Mesenchymal stem cell (in vitro differentiated cells and primary cell): ENCODE measurements around the gene TTC31.

ENCODE experiments used
- DNase-seq: peaks from one replicate; pipeline ENCODE4 v3.0.0-alpha.2; 2013
- H2AFZ ChIP-seq: one replicate; pipeline ENCODE4 v1.6.1; 2013; ENCODE audit warnings: low read depth, mild to moderate bottlenecking, control low read depth, inconsistent platforms, low read length, moderate library complexity
- H2AK5ac ChIP-seq: 2 replicates; pipeline ENCODE4 v1.6.1; 2013; ENCODE audit warnings: low read length, moderate library complexity, mild to moderate bottlenecking, inconsistent platforms; ENCODE audit not compliant: severe bottlenecking
- H2BK120ac ChIP-seq: one replicate; pipeline ENCODE4 v1.6.1; 2013; ENCODE audit warnings: low read depth, mild to moderate bottlenecking, inconsistent platforms, low read length, moderate library complexity
- H2BK12ac ChIP-seq, 2 experiments: one replicate each; pipeline ENCODE4 v1.6.1; 2013; ENCODE audit warnings: inconsistent platforms in 2 of 2, low read length in 2 of 2, mild to moderate bottlenecking in 2 of 2, moderate library complexity in 2 of 2, control low read depth in 1 of 2
- H2BK15ac ChIP-seq: one replicate; pipeline ENCODE4 v1.6.1; 2013; ENCODE audit warnings: mild to moderate bottlenecking, low read depth, inconsistent platforms; ENCODE audit not compliant: poor library complexity, severe bottlenecking
- H2BK5ac ChIP-seq: 2 replicates; pipeline ENCODE4 v1.6.1; 2013; ENCODE audit warnings: low read depth, mild to moderate bottlenecking, low read length, control low read depth, inconsistent platforms; ENCODE audit not compliant: poor library complexity, severe bottlenecking
- H3K14ac ChIP-seq, 2 experiments: one replicate each; pipeline ENCODE4 v1.6.1; 2013; ENCODE audit warnings: inconsistent platforms in 2 of 2, low read length in 2 of 2, control low read depth in 1 of 2, mild to moderate bottlenecking in 1 of 2, moderate library complexity in 1 of 2
- H3K18ac ChIP-seq, 2 experiments: one replicate each; pipeline ENCODE4 v1.6.1; 2013; ENCODE audit warnings: inconsistent platforms in 2 of 2, low read length in 2 of 2, control low read depth in 1 of 2, low read depth in 1 of 2, mild to moderate bottlenecking in 1 of 2
- H3K23ac ChIP-seq, 2 experiments: one replicate each; pipeline ENCODE4 v1.6.1; 2013; ENCODE audit warnings: inconsistent platforms in 2 of 2, low read length in 2 of 2, mild to moderate bottlenecking in 2 of 2, moderate library complexity in 2 of 2, control low read depth in 1 of 2
- H3K27ac ChIP-seq: 2 replicates; pipeline ENCODE4 v1.5.1; 2013; ENCODE audit warnings: mild to moderate bottlenecking, moderate library complexity, low read length, control low read depth, inconsistent platforms; ENCODE audit not compliant: poor library complexity, severe bottlenecking
- H3K27me3 ChIP-seq, 2 experiments: 2 replicates each; pipeline versions ENCODE4 v1.6.1 to v1.7.0; 2013; ENCODE audit warnings: low read length in 2 of 2, mild to moderate bottlenecking in 2 of 2, moderate library complexity in 2 of 2, control low read depth in 1 of 2, inconsistent platforms in 1 of 2; ENCODE audit not compliant: control insufficient read depth in 1 of 2, insufficient read depth in 1 of 2
- H3K36me3 ChIP-seq, 2 experiments: 2 replicates each; pipeline versions ENCODE4 v1.6.1 to v1.7.0; 2013; ENCODE audit warnings: low read length in 2 of 2, control low read depth in 1 of 2, inconsistent platforms in 1 of 2, low read depth in 1 of 2, mild to moderate bottlenecking in 1 of 2; ENCODE audit not compliant: insufficient read depth in 2 of 2, control insufficient read depth in 1 of 2
- H3K4ac ChIP-seq, 2 experiments: one replicate each; pipeline ENCODE4 v1.6.1; 2013; ENCODE audit warnings: inconsistent platforms in 2 of 2, low read length in 2 of 2, mild to moderate bottlenecking in 2 of 2, moderate library complexity in 2 of 2, control low read depth in 1 of 2, low read depth in 1 of 2
- H3K4me1 ChIP-seq: 2 replicates; pipeline ENCODE4 v1.6.1; 2013; ENCODE audit warnings: low read depth, low read length, control low read depth; ENCODE audit not compliant: control insufficient read depth, insufficient read depth
- H3K4me2 ChIP-seq: 2 replicates; pipeline ENCODE4 v1.6.1; 2013; ENCODE audit warnings: low read length, mild to moderate bottlenecking, inconsistent platforms; ENCODE audit not compliant: poor library complexity, severe bottlenecking
- H3K4me3 ChIP-seq, 2 experiments: 2 replicates each; pipeline versions ENCODE4 v1.5.1 to v1.7.0; 2013; ENCODE audit warnings: low read length in 2 of 2, mild to moderate bottlenecking in 2 of 2, control low read depth in 1 of 2, low read depth in 1 of 2; ENCODE audit not compliant: insufficient read depth in 1 of 2
- H3K79me1 ChIP-seq: replicated peaks from 2 replicates; pipeline ENCODE4 v1.6.1; 2013; ENCODE audit warnings: mild to moderate bottlenecking, control low read depth, low read length, inconsistent platforms; ENCODE audit not compliant: poor library complexity, severe bottlenecking
- H3K9ac ChIP-seq: 2 replicates; pipeline ENCODE4 v1.7.0; 2013; ENCODE audit warnings: mild to moderate bottlenecking, low read length, moderate library complexity
- H3K9me3 ChIP-seq: 2 replicates; pipeline ENCODE4 v1.7.0; 2013; ENCODE audit warnings: mild to moderate bottlenecking, low read length; ENCODE audit not compliant: control insufficient read depth
- H4K8ac ChIP-seq: one replicate; pipeline ENCODE4 v1.6.1; 2013; ENCODE audit warnings: inconsistent platforms, mild to moderate bottlenecking, low read length, moderate library complexity
- H4K91ac ChIP-seq: one replicate; pipeline ENCODE4 v1.6.1; 2013; ENCODE audit warnings: mild to moderate bottlenecking, low read length, inconsistent platforms
- WGBS: methylation state at CpG from one replicate; pipeline ENCODE4 v1.1.7; 2013; ENCODE audit warnings: mixed read lengths; 5-methylcytosine and 5-hydroxymethylcytosine counted together

The TTC31 gene

DNA sequence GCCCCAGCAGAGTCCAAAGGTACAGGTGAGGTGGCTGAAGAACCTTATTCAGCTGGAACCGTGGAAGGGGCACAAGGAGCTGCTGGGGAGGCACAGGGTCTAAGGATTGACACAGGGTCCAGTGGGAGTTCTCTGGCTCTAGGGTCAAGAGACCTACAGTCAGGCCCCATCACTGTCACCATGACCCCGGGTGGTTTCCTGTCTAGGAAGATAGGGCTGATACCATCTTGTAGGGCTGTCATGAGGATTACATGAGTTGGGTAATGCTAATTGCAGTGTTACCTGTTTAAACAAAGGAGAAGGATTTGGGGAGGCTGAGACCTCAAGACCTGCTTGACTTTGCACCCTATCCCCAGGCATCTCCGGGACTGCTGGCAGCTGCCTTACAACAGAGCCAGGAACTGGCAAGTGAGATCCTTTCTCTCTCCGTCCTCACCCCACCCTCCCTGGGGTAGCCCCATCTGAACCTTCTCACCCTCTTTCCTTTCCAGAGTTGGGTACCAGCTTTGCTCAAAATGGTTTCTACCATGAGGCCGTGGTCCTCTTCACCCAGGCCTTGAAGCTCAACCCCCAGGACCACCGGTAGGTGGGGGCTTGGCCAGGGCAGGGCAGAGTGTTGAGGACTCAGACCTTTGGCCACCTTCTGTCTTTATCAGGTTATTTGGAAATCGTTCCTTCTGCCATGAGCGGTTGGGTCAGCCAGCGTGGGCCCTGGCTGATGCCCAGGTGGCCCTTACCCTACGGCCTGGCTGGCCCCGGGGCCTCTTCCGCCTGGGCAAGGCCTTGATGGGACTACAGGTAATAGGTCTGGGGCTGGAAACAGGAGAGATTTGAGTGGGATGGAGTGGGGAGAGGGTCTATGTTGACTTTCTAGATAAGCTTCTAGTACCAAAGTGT, 9.0 kb downstream of the TTC31 start:
- H3K4ac ChIP-seq, result no peak overlapping the region
- H2BK15ac ChIP-seq, result no peak overlapping the region
- 96% methylated on average over 12 of the region's 12 CpGs for WGBS
- DNase-seq, result no peak
- peaks cover 9% of the 10 kb centered on the region for H3K79me1 ChIP-seq
- peaks cover 0 to 3% of the 10 kb centered on the region in 2 experiments for H3K27me3 ChIP-seq
- no peak overlapping the region for H3K14ac ChIP-seq
- H4K8ac ChIP-seq, result no peak overlapping the region
- no peak overlapping the region for H4K91ac ChIP-seq
- no peak overlapping the region for H2BK5ac ChIP-seq
- H3K4me3 ChIP-seq, result no peak overlapping the region
- H3K27ac ChIP-seq, result no peak overlapping the region
- no peak overlapping the region for H2AK5ac ChIP-seq
- no peak overlapping the region for H3K4me2 ChIP-seq
- H3K18ac ChIP-seq, result no peak overlapping the region
- no peaks in the 10 kb centered on the region for H3K9me3 ChIP-seq
- H3K23ac ChIP-seq, result no peak overlapping the region
- H3K9ac ChIP-seq, result no peak overlapping the region
- no peak overlapping the region for H2BK12ac ChIP-seq
- no peaks in the 10 kb centered on the region for H3K4me1 ChIP-seq
- H2BK120ac ChIP-seq, result no peak overlapping the region
- H2AFZ ChIP-seq, result no peak overlapping the region
- H3K36me3 ChIP-seq, result peaks cover 50 to 67% of the 10 kb centered on the region in 2 experiments

GRCh38 chr2:74493546-74493945, 10.7 kb downstream of the TTC31 start:
- peaks cover 0 to 19% of the 10 kb centered on the region in 2 experiments for H3K27me3 ChIP-seq
- WGBS, result 76% methylated on average over 3 of the region's 3 CpGs

DNA sequence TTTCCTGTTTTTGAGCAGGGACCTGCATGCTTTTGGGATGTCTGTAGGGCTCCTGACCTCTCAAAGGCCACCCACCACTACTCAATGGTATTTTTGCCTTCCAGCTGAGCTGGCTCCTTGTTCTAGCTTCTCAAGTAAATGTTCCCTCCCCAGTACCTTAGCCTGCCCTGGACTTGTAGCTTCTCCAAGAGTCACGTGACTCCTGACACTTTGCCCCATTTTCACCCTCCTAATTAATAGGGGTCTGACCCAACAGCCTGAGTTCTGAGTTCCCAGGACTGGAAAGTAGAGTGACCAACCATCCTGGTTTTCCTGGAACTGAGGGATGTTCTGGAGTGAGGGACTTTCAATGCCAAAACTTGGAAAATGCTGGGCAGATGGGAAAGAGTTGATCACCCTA, 12.6 kb downstream of the TTC31 start:
- Histone ChIP-seq H3K23ac (no peak overlapping the region), H3K4me3 (no peak overlapping the region), H3K4me2 (no peak overlapping the region), H3K9ac (no peak overlapping the region), H2BK5ac (no peak overlapping the region), H3K27ac (no peak overlapping the region), H2BK15ac (no peak overlapping the region), H3K18ac (no peak overlapping the region), H2AFZ (no peak overlapping the region), H3K27me3 (peaks cover 0 to 35% of the 10 kb centered on the region in 2 experiments), H3K14ac (no peak overlapping the region), H2BK12ac (no peak overlapping the region), H2AK5ac (no peak overlapping the region), H4K91ac (no peak overlapping the region), H3K4me1 (peaks cover 27% of the 10 kb centered on the region), H3K36me3 (peaks cover 33 to 42% of the 10 kb centered on the region in 2 experiments), H3K79me1 (no peaks in the 10 kb centered on the region), H2BK120ac (no peak overlapping the region), H3K9me3 (no peaks in the 10 kb centered on the region), H3K4ac (no peak overlapping the region), H4K8ac (no peak overlapping the region)
- no CpG with 5 or more reads among the region's 1 CpG for WGBS
- DNase-seq, result no peak

More at GRCh38 chr2:74493546-74493945, 10.7 kb downstream of the TTC31 start:
- Histone ChIP-seq H2BK5ac (no peak overlapping the region), H3K27ac (no peak overlapping the region), H3K9me3 (no peaks in the 10 kb centered on the region), H2BK15ac (no peak overlapping the region), H3K4ac (no peak overlapping the region), H3K14ac (no peak overlapping the region), H3K79me1 (peaks cover 5% of the 10 kb centered on the region), H4K91ac (no peak overlapping the region), H3K9ac (no peak overlapping the region), H3K4me3 (no peak overlapping the region), H2AFZ (no peak overlapping the region), H3K4me1 (peaks cover 11% of the 10 kb centered on the region), H3K36me3 (peaks cover 49 to 56% of the 10 kb centered on the region in 2 experiments), H3K4me2 (no peak overlapping the region), H2BK12ac (no peak overlapping the region), H3K18ac (no peak overlapping the region), H2AK5ac (no peak overlapping the region), H3K23ac (no peak overlapping the region), H2BK120ac (no peak overlapping the region), H4K8ac (no peak overlapping the region)
- no peak for DNase-seq

DNA sequence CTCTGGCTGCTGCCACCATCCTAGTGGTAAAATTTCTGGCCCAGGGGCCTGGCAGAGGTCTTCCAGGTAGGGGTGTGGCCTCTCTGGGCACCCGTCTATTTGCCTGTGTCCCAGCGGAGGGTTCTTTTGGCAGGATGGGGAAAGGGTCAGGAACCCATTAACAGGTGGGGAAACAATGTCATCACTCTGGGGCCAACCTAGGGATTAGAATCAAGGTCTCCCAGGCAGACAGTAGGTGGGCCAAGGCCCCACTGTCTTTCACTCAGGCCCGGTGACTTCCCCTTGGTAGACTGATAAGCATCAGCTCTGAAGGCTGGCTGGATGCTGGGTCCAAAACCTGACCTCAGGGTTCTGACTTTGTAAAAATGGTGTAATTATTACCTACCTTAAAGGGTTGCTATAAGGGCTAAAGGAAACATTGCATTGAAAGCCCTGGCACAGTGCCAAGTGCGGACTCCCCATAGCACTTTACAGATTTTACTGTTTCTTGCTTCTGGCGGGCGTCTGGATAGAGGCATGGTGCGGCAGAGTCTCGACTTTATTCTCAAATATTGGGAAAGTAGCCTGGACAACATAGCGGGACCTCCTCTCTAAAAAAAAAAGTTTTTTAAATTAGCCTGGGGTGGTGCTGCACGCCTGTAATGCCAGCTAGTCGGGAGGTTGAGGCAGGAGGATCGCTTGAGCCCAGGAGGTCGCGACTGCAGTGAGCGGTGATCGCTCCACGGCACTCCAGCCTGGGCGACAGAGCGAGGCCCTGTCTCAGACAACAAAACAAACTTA, 14.3 kb downstream of the TTC31 start:
- Histone ChIP-seq H3K4me1 (peaks cover 29% of the 10 kb centered on the region), H4K8ac (no peak overlapping the region), H2BK15ac (no peak overlapping the region), H2BK120ac (no peak overlapping the region), H3K9ac (peak overlapping the region; percentile 77), H3K14ac (no peak overlapping the region), H3K79me1 (no peaks in the 10 kb centered on the region), H3K23ac (no peak overlapping the region), H3K18ac (no peak overlapping the region), H2BK5ac (no peak overlapping the region), H3K4ac (no peak overlapping the region), H2BK12ac (no peak overlapping the region), H3K4me3 (peak overlapping the region in 1 of 2 experiments; percentile 77), H2AFZ (no peak overlapping the region), H2AK5ac (no peak overlapping the region), H3K4me2 (no peak overlapping the region), H4K91ac (no peak overlapping the region), H3K36me3 (peaks cover 16 to 25% of the 10 kb centered on the region in 2 experiments), H3K9me3 (no peaks in the 10 kb centered on the region), H3K27ac (no peak overlapping the region), H3K27me3 (peaks cover 0 to 53% of the 10 kb centered on the region in 2 experiments)
- WGBS, result 73% methylated on average over 16 of the region's 19 CpGs
- no peak for DNase-seq
